K562 (cell line): Measurements from ENCODE around the gene ALOXE3. TPM values are rescaled to one million over a fixed set of nuclear protein-coding genes. Genes with fewer than 3 reads are reported as not detected.

Source experiments
- ATAC-seq: fragments of 200-7000 bp; cut with Tn5 transposase; 3 replicates; pipeline ENCODE4 v1.9.1; 2020; ENCODE audit warnings: moderate library complexity
- BruUV-seq: library from RNA; stranded (reverse); fragments of 400-500 nt; replicated peaks from 2 replicates; lab custom pipeline; 2021; lab: Mats Ljungman, UMichigan
- CTCF ChIA-PET: fragments of 300-600 bp; formaldehyde crosslinking; extraction: SDS; loops from one replicate; lab custom pipeline; 2021; ENCODE audit warnings: low intra/inter-chr PET ratio; lab: Yijun Ruan, JAX
- POLR2A ChIA-PET: fragments of 300-600, 350-650 bp; sonication (Branson Sonifier 250); formaldehyde crosslinking; extraction: SDS; loops from one replicate; lab custom pipeline; 2021; ENCODE audit warnings: antibody characterized with exemption, inconsistent platforms; lab: Yijun Ruan, JAX
- DNase-seq, 4 experiments: peaks; one replicate each; pipeline versions ENCODE4 v3.0.0 to v3.0.0-alpha.2; 2011 to 2018; ENCODE audit warnings: low spot score in 3 of 4, mixed read lengths in 3 of 4; ENCODE audit errors: extremely low read depth in 1 of 4
- FAIRE-seq: peaks from 2 replicates; lab custom pipeline; 2011; peaks lifted over from hg19 to GRCh38; lab: Jason Lieb, UNC
- H2AFZ ChIP-seq: 2 replicates; pipeline ENCODE4 v1.6.0; 2011; ENCODE audit warnings: low read depth, low read length, control low read depth, inconsistent platforms
- H3K27ac ChIP-seq: fragments of 200-600 bp; 3 replicates; pipeline ENCODE4 v1.8.0; 2011; ENCODE audit warnings: low read depth, mild to moderate bottlenecking, control low read depth, inconsistent platforms, low read length, moderate library complexity, mixed read lengths; ENCODE audit errors: extremely low read depth
- H3K27me3 ChIP-seq, 2 experiments: fragments of 300-600 bp in 1 of 2; 2 replicates in 1 of 2; 3 replicates in 1 of 2; pipeline versions ENCODE4 v1.6.0 to v1.8.0; 2011; ENCODE audit warnings: inconsistent platforms in 2 of 2, low read length in 2 of 2, mild to moderate bottlenecking in 1 of 2, mixed read lengths in 1 of 2, moderate library complexity in 1 of 2; ENCODE audit not compliant: control insufficient read depth in 2 of 2, insufficient read depth in 2 of 2
- H3K36me3 ChIP-seq: fragments of 300-600 bp; 3 replicates; pipeline ENCODE4 v1.8.0; 2011; ENCODE audit warnings: mild to moderate bottlenecking, low read length, inconsistent platforms; ENCODE audit not compliant: control insufficient read depth, insufficient read depth
- H3K4me1 ChIP-seq, 2 experiments: fragments of 200-600 bp in 1 of 2; replicated peaks in 1 of 2; 2 replicates in 1 of 2; 3 replicates in 1 of 2; pipeline versions ENCODE4 v1.5.1 to v1.8.0; 2011; ENCODE audit warnings: inconsistent platforms in 2 of 2, low read length in 2 of 2, mild to moderate bottlenecking in 1 of 2, mixed read lengths in 1 of 2, moderate library complexity in 1 of 2; ENCODE audit not compliant: control insufficient read depth in 2 of 2, insufficient read depth in 2 of 2
- H3K4me2 ChIP-seq: 2 replicates; pipeline ENCODE4 v1.6.1; 2011; ENCODE audit warnings: low read length, control low read depth, inconsistent platforms, mixed read lengths; ENCODE audit not compliant: insufficient read depth
- H3K4me3 ChIP-seq: fragments of 200-600 bp; sonication (generic), shearing (Covaris generic); 2 replicates; pipeline ENCODE4 v1.5.1; 2016; ENCODE audit warnings: control low read depth, inconsistent platforms
- H3K79me2 ChIP-seq: fragments of 200-600 bp; 3 replicates; pipeline ENCODE4 v1.8.0; 2011; ENCODE audit warnings: low read length, inconsistent platforms; ENCODE audit not compliant: control insufficient read depth, insufficient read depth
- H3K9ac ChIP-seq, 2 experiments: 2 replicates each; pipeline versions ENCODE4 v1.6.0 to v1.6.1; 2011; ENCODE audit warnings: low read depth in 2 of 2, low read length in 2 of 2, control low read depth in 1 of 2, inconsistent platforms in 1 of 2, mild to moderate bottlenecking in 1 of 2, mixed read lengths in 1 of 2; ENCODE audit not compliant: insufficient read depth in 1 of 2
- H3K9me1 ChIP-seq: one replicate; pipeline ENCODE4 v1.6.0; 2011; ENCODE audit warnings: inconsistent platforms, mild to moderate bottlenecking, low read length, moderate library complexity; ENCODE audit not compliant: control insufficient read depth, insufficient read depth
- H3K9me3 ChIP-seq: replicated peaks from 2 replicates; pipeline ENCODE4 v1.5.1; 2011; ENCODE audit warnings: low read depth, low read length, inconsistent platforms; ENCODE audit not compliant: control insufficient read depth, insufficient read depth
- H4K20me1 ChIP-seq: replicated peaks from 2 replicates; pipeline ENCODE4 v1.6.1; 2011; ENCODE audit warnings: low read length, inconsistent platforms, mixed read lengths; ENCODE audit not compliant: control insufficient read depth, insufficient read depth
- ATF2 ChIP-seq: sonication (generic); formaldehyde crosslinking; IDR thresholded peaks from 2 replicates; pipeline ENCODE4 v1.8.1; 2022; ENCODE audit warnings: missing genetic modification reagents
- CEBPZ ChIP-seq: fragments of 150-350 bp; IDR thresholded peaks from 2 replicates; pipeline ENCODE4 v1.6.1; 2014; ENCODE audit warnings: low read depth, mild to moderate bottlenecking, low read length, borderline replicate concordance
- HNRNPLL ChIP-seq: fragments of 200-400 bp; formaldehyde crosslinking; IDR thresholded peaks from 2 replicates; pipeline ENCODE4 v1.6.1; 2017; ENCODE audit warnings: low read length, low read depth, mild to moderate bottlenecking; ENCODE audit not compliant: poor library complexity, severe bottlenecking
- KAT8 ChIP-seq: fragments of 450-650 bp; IDR thresholded peaks from 2 replicates; pipeline ENCODE4 v1.6.1; 2016; ENCODE audit warnings: low read depth, mild to moderate bottlenecking
- MAX ChIP-seq: sonication (generic); formaldehyde crosslinking; IDR thresholded peaks from 2 replicates; pipeline ENCODE4 v1.9.0; 2022; ENCODE audit warnings: mild to moderate bottlenecking, missing genetic modification reagents
- PHF20 ChIP-seq: fragments of 450-650 bp; IDR thresholded peaks from 2 replicates; pipeline ENCODE4 v1.6.1; 2018; ENCODE audit not compliant: partially characterized antibody
- POLR2G ChIP-seq: fragments of 200-400 bp; formaldehyde crosslinking; IDR thresholded peaks from 2 replicates; pipeline ENCODE4 v1.6.1; 2017; ENCODE audit warnings: low read depth, mild to moderate bottlenecking, antibody characterized with exemption, low read length, moderate library complexity
- SMAD4 ChIP-seq: fragments of 250-450 bp; sonication (Bioruptor Pico); conservative IDR thresholded peaks from 2 replicates; pipeline ENCODE4 v1.8.0; 2021; ENCODE audit warnings: inconsistent platforms, mild to moderate bottlenecking, moderate library complexity
- SREBF2 ChIP-seq: sonication (generic); formaldehyde crosslinking; IDR thresholded peaks from 2 replicates; pipeline ENCODE4 v1.4.0; 2020; ENCODE audit warnings: mild to moderate bottlenecking, missing genetic modification reagents
- ZBED1 ChIP-seq: IDR thresholded peaks from 2 replicates; pipeline ENCODE4 v1.6.1; 2014
- ZMIZ1 ChIP-seq, 2 experiments: fragments of 150-350 bp in 1 of 2; IDR thresholded peaks; 2 replicates each; pipeline ENCODE4 v1.6.1; 2012 to 2016; ENCODE audit warnings: low read depth in 2 of 2, low read length in 2 of 2, mild to moderate bottlenecking in 1 of 2, moderate library complexity in 1 of 2
- ZNF644 ChIP-seq: fragments of 200-800 bp; sonication (Bioruptor generic); IDR thresholded peaks from 2 replicates; pipeline ENCODE4 v1.6.1; 2016; ENCODE audit warnings: low read depth, missing genetic modification characterization, missing compliant biosample characterization
- ZNF699 ChIP-seq: fragments of 250-450 bp; sonication (Bioruptor Pico); IDR thresholded peaks from 2 replicates; pipeline ENCODE4 v1.8.0; 2021; ENCODE audit warnings: mild to moderate bottlenecking, moderate library complexity; ENCODE audit not compliant: insufficient replicate concordance
- ZNF77 ChIP-seq: fragments of 250-450 bp; sonication (Bioruptor Pico); IDR thresholded peaks from 2 replicates; pipeline ENCODE4 v1.5.0; 2020
- WGBS: fragments of 100-300 bp; shearing (Covaris generic); methylation state at CpG from one replicate; pipeline ENCODE4 v1.1.6; 2016; ENCODE audit warnings: low coverage, mixed read lengths; ENCODE audit not compliant: insufficient coverage; ENCODE audit errors: missing lambda C conversion rate; 5-methylcytosine and 5-hydroxymethylcytosine counted together
- in situ Hi-C: fragments of 300-500 bp; cut with MboI; formaldehyde crosslinking; loops from 4 replicates; pipeline ENCODE4 v1.15.0; 2018; ENCODE audit warnings: inconsistent platforms, mixed read lengths
- intact Hi-C: fragments of 100-400 bp; cut with micrococcal nuclease; formaldehyde crosslinking; loops from 2 replicates; pipeline ENCODE4 v1.14.2; 2022
- polyA plus RNA-seq, 8 experiments: library from polyadenylated mRNA; depleted of rRNA in 4 of 8; stranded (reverse) in 5 of 8; unstranded in 3 of 8; fragments of >200 nt; fragmentation: Nextera tagmentation in 2 of 8; fragmentation: Illumina TruSeq in 1 of 8; extraction: Ambion mirVana in 2 of 8; extraction: Trizol in 1 of 8; gene quantifications; 2 replicates each; pipeline versions ENCODE4 v1.2.1 to v1.2.3, GENCODE V29; 2011 to 2014; ENCODE audit warnings: inconsistent platforms in 1 of 8, missing spikeins in 1 of 8
- total RNA-seq, 7 experiments: library from RNA; depleted of rRNA in 6 of 7; stranded (reverse); fragments of >200 nt in 6 of 7; fragmentation: Illumina TruSeq in 2 of 7; extraction: Trizol in 2 of 7; gene quantifications; 2 replicates each; pipeline versions ENCODE4 v1.2.1 to v1.2.3, GENCODE V29; 2011 to 2021; ENCODE audit warnings: low replicate concordance in 1 of 7

The ALOXE3 gene
- total and polyA plus RNA-seq, 9 of the 15 experiments (the other 6 are each of a cell fraction or from before 2014, with no cell fraction given), result 0.04 TPM; not detected in 8

- no peaks in the 10 kb centered on the region for H3K36me3 ChIP-seq
- H2AFZ ChIP-seq, result no peak overlapping the region
- H3K9me3 ChIP-seq, result no peaks in the 10 kb centered on the region
- DNase-seq (no peak), ATAC-seq (no peak), FAIRE-seq (no peak)
- no peak overlapping the region for H3K27ac ChIP-seq
- no peaks in the 10 kb centered on the region; the same call in 1 of the 2 replicates for H4K20me1 ChIP-seq
- intact Hi-C loops, result loop anchor here (10.0 kb wide), 1 partner anchor 223 kb away; no protein-coding TSS in a partner anchor
- no peaks in the 10 kb centered on the region for H3K9me1 ChIP-seq
- no TSS peak for BruUV-seq
- no peak overlapping the region for H3K9ac ChIP-seq
- peaks cover 30 to 55% of the 10 kb centered on the region in 2 experiments for H3K27me3 ChIP-seq
- 21% methylated on average over 3 of the region's 4 CpGs for WGBS
- H3K79me2 ChIP-seq, result no peaks in the 10 kb centered on the region
- in situ Hi-C loops, result no loop called here
- CTCF ChIA-PET, result no interaction called here
- H3K4me2 ChIP-seq, result no peak overlapping the region
- no peaks in the 10 kb centered on the region for H3K4me1 ChIP-seq
- POLR2A ChIA-PET, result no interaction called here
- H3K4me3 ChIP-seq, result no peak overlapping the region
- TF ChIP-seq SREBF2 (CRISPR knock-in tag) (no peak), ZBED1 (no peak), PHF20 (no peak), MAX (CRISPR knock-in tag) (no peak), ATF2 (CRISPR knock-in tag) (no peak), ZNF77 (no peak), CEBPZ (no peak), ZNF644 (tag) (no peak), POLR2G (no peak), ZMIZ1 (IDR thresholded peaks at IDR 0.05; ENCODE audit: low read depth in 2 of 2, low read length in 2 of 2) (no peak), SMAD4 (CRISPR knock-in tag) (no peak), ZNF699 (CRISPR knock-in tag) (no peak), KAT8 (no peak), HNRNPLL (no peak)
Observed at GRCh38 chr17:8047769-8048110, 70.6 kb downstream of the ALOXE3 start.
